ENCODE data around the gene BPIFB2. TPM values are rescaled to one million over a fixed set of nuclear protein-coding genes. Genes with fewer than 3 reads are reported as not detected.

The BPIFB2 gene
- total RNA-seq = not detected

- Histone ChIP-seq H3K36me3 (no peaks in the 10 kb centered on the region), H3K4me1 (no peaks in the 10 kb centered on the region), H3K4me3 (no peak within 1 kb of the TSS), H3K9me3 (no peaks in the 10 kb centered on the region), H3K27ac (no peak within 1 kb of the TSS), H3K27me3 (no peaks in the 10 kb centered on the region)
- TF ChIP-seq, protein P1, sequence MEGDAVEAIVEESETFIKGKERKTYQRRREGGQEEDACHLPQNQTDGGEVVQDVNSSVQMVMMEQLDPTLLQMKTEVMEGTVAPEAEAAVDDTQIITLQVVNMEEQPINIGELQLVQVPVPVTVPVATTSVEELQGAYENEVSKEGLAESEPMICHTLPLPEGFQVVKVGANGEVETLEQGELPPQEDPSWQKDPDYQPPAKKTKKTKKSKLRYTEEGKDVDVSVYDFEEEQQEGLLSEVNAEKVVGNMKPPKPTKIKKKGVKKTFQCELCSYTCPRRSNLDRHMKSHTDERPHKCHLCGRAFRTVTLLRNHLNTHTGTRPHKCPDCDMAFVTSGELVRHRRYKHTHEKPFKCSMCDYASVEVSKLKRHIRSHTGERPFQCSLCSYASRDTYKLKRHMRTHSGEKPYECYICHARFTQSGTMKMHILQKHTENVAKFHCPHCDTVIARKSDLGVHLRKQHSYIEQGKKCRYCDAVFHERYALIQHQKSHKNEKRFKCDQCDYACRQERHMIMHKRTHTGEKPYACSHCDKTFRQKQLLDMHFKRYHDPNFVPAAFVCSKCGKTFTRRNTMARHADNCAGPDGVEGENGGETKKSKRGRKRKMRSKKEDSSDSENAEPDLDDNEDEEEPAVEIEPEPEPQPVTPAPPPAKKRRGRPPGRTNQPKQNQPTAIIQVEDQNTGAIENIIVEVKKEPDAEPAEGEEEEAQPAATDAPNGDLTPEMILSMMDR (IDR thresholded peaks at IDR 0.05) = no peak
- TF ChIP-seq POLR2A (IDR thresholded peaks at IDR 0.05) = no peak
- intact Hi-C loops (cut with DNase I; ENCODE audit: low total_unique reads) = no loop called here
- DNase-seq = no peak
These were observed at the start of gene BPIFB2 for GRCh38 chr20:33007376-33008335. TSS of gene BPIFB2 (plus strand) at chr20:33007704. CDS start at chr20:33008575, 871 bp downstream.

GRCh38 chr20:32958574-32958973, 48.9 kb upstream of the BPIFB2 start:
- Histone ChIP-seq H3K9me3 (no peaks in the 10 kb centered on the region), H3K36me3 (no peaks in the 10 kb centered on the region), H3K4me1 (no peaks in the 10 kb centered on the region), H3K27ac (no peak overlapping the region), H3K4me3 (no peak overlapping the region), H3K27me3 (no peaks in the 10 kb centered on the region)
- TF ChIP-seq, protein P1 (IDR thresholded peaks at IDR 0.05) = no peak
- TF ChIP-seq POLR2A (IDR thresholded peaks at IDR 0.05) = no peak
- intact Hi-C loops (cut with DNase I; ENCODE audit: low total_unique reads) = no loop called here
- DNase-seq = no peak

DNA sequence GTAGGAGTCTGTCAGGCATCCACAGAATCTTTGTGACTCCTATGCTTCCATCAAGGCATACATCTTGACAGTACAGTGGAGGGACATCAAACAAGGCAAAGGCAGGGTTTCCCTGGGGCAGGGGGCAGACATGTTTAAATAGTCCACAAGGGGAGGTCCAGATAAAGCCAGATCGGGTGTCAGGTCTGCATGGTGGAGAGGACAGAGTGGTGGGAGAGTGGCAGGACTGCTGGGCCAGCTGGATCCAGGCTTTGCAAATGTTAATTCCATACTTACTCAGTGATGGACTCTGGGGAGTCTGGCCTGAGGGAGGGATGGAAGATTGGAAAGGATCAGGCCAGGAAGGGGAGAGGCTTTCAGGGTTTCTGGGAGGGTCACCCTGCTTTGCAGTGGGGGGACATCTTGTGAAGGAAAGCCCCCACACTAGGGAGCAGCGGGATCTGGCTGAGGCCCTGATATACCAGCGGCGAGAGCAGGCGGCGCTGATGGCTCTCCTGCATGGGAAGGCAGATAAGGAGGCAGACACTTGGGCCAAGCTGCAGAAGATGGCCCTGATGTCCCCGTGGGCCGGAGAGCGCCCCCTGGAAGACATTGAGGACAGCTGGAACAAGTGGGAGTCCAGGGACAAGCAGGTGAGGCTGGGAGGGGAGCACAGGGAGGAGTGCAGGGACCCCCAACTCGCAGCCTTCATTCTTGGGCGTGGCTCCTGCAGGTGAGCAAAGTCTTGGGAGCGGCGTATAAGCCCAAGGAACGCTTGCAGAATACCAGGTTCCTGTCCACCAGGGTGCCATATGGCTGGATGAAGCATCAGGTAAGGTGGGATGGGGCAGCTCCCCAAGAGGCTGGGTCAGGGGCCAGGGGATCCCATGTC, 47.9 kb upstream of the BPIFB2 start:
- no peaks in the 10 kb centered on the region for H3K27me3 ChIP-seq
- intact Hi-C loops (cut with DNase I; ENCODE audit: low total_unique reads) = no loop called here
- DNase-seq = no peak
- H3K9me3 ChIP-seq = no peaks in the 10 kb centered on the region
- H3K4me3 ChIP-seq = no peak overlapping the region
- no peaks in the 10 kb centered on the region for H3K4me1 ChIP-seq
- no peaks in the 10 kb centered on the region for H3K36me3 ChIP-seq
- TF ChIP-seq, protein P1 (IDR thresholded peaks at IDR 0.05) = no peak
- no peak for TF ChIP-seq POLR2A (IDR thresholded peaks at IDR 0.05)
- no peak overlapping the region for H3K27ac ChIP-seq

DNA sequence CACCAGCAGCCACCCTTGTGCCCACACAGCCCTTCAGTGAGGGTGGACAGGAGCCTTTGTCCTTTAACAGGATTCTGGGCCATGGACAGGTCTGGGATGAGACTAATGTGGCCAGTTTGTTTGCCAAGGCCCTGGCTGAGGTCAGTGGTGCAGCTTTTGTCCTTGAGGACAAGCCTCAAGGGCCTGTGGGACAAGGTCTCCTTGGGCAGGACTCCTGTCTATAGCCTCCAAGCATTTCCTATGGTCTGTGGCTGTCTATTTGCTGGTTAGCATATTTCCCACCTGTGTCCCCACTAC, 47.3 kb upstream of the BPIFB2 start:
- Histone ChIP-seq H3K27ac (no peak overlapping the region), H3K36me3 (no peaks in the 10 kb centered on the region), H3K9me3 (no peaks in the 10 kb centered on the region), H3K27me3 (no peaks in the 10 kb centered on the region), H3K4me1 (no peaks in the 10 kb centered on the region), H3K4me3 (no peak overlapping the region)
- intact Hi-C loops (cut with DNase I; ENCODE audit: low total_unique reads) = no loop called here
- TF ChIP-seq, protein P1 (IDR thresholded peaks at IDR 0.05) = no peak
- TF ChIP-seq POLR2A (IDR thresholded peaks at IDR 0.05) = no peak
- no peak for DNase-seq
